Tibial nerve (tissue), 4 donors: ENCODE data around the gene NDUFS1.

Source experiments
- CTCF ChIP-seq, 5 experiments: fragments of 200-600 bp in 3 of 5; fragments of 450-650 bp in 2 of 5; sonication (generic) in 3 of 5; IDR thresholded peaks; one replicate each; pipeline ENCODE4 v1.5.1; 2016 to 2019; ENCODE audit warnings: antibody characterized with exemption in 5 of 5, mild to moderate bottlenecking in 3 of 5, moderate library complexity in 2 of 5
- EP300 ChIP-seq, 2 donors: sonication (generic); formaldehyde crosslinking; IDR thresholded peaks; one replicate each; pipeline ENCODE4 v1.6.1; 2017; ENCODE audit warnings: antibody characterized with exemption in 2 of 2, mild to moderate bottlenecking in 1 of 2
- POLR2A ChIP-seq, 2 donors: fragments of 450-650 bp; IDR thresholded peaks; one replicate each; pipeline ENCODE4 v1.6.1; 2017; ENCODE audit warnings: antibody characterized with exemption in 2 of 2, mild to moderate bottlenecking in 2 of 2, moderate library complexity in 2 of 2

- TF ChIP-seq CTCF (IDR thresholded peaks at IDR 0.05), result no peak
- TF ChIP-seq POLR2A (IDR thresholded peaks at IDR 0.05), result no peak
- no peak for TF ChIP-seq EP300 (IDR thresholded peaks at IDR 0.05)
These were observed 5.0 kb downstream of the NDUFS1 start for GRCh38 chr2:206154197-206154596.
